H7 (cell line): ENCODE measurements around the gene ZNF697. TPM values are rescaled to one million over a fixed set of nuclear protein-coding genes. Genes with fewer than 3 reads are reported as not detected.
"Not testable (repeated sequence)": the region's sequence is repeated elsewhere in the genome, so short reads cannot be mapped to it uniquely, and the experiment has no call there.

Source experiments
- DNase-seq: peaks from one replicate; pipeline ENCODE4 v3.0.0; 2012
- H3K27me3 ChIP-seq: 2 replicates; pipeline ENCODE4 v1.6.0; 2011; ENCODE audit warnings: mild to moderate bottlenecking, low read length; ENCODE audit not compliant: control insufficient read depth, insufficient read depth
- H3K36me3 ChIP-seq: replicated peaks from 2 replicates; pipeline ENCODE4 v1.5.1; 2011; ENCODE audit warnings: low read length; ENCODE audit not compliant: control insufficient read depth, insufficient read depth
- H3K4me3 ChIP-seq: 2 replicates; pipeline ENCODE4 v1.5.1; 2011; ENCODE audit warnings: low read depth, mild to moderate bottlenecking, control low read depth, low read length, moderate library complexity; ENCODE audit not compliant: insufficient read depth
- total RNA-seq: library from RNA; depleted of rRNA; stranded (reverse); fragments of >200 nt; shearing (Covaris generic); gene quantifications from 2 replicates; pipeline ENCODE4 v1.2.3, GENCODE V29; 2014

Gene ZNF697
- total RNA-seq, 1 experiment from 2014 or later = 20.1 TPM

DNA sequence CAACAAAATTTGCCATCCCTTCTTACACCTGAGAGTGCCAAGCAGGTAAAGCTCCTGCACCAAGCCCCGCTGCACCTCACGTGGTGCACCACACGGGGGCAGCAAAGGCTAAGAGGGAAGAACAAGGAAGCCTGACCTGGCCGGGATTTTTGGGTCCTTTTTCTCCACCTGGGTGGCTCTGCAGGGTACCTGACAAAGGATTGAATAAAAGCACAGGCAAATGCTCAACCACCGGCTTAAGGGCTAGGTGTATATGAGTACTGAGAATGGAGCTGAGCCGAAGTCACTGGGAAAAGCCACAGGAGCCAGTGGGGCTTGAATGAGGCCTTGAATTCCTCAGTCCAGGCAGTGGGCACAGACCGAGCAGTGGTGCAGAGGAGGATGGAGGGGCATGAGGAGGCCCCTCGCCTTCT, 36.4 kb downstream of the ZNF697 start:
- DNase-seq = peak; percentile 80
- Histone ChIP-seq H3K27me3 (no peaks in the 10 kb centered on the region), H3K36me3 (no peaks in the 10 kb centered on the region), H3K4me3 (no peak overlapping the region)

DNA sequence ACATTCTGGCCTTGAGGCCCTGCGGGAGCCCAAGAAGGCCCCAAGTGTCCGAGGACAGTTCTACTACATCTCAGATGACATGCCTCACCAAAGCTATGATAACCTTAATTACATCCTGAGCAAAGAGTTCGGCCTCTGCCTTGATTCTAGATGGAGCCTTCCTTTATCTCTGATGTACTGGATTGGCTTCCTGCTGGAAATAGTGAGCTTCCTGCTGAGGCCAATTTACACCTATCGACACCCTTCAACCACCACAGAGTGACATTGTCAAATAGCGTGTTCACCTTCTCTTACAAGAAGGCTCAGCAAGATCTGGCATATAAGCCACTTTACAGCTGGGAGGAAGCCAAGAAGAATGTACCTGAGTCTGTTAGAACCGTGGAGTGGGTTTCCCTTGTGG, 39.2 kb downstream of the ZNF697 start:
- H3K27me3 ChIP-seq, H3K36me3 ChIP-seq, H3K4me3 ChIP-seq, DNase-seq: not testable (repeated sequence)

DNA sequence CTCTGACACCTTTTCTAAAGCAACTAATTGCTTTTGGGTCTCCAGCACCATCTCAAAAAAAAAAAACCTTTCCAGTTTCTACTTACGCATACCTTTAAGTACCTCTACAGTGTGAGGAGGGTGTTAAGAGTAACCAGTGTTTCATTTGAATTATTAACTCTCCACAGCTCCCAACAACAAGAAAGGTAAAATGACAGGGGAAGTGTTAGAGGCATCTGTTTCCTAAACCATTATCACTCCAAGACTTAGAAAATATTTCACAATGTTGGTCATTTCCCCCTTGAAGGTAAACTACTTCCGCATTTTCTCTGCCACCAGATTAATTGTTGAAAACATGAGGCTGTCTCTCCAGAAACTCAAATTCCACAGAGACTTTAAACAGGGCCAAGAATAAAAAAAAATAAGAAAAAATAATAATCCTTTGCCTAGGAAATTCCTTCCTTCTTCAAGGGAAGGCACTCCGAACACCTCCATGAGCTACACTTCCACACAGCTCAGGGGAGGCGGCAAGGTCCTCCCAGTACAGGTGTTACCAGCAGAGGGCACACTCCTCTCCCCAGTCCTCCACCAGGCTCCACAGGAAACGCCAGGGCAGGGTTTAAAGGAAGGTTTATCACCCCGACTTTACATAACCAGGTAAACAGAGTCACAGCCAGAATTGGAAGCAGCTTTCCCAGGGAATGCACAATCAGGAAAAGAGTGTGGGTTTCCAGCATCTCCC, 40.8 kb downstream of the ZNF697 start:
- H3K4me3 ChIP-seq, DNase-seq, H3K36me3 ChIP-seq, H3K27me3 ChIP-seq: not testable (repeated sequence)

DNA sequence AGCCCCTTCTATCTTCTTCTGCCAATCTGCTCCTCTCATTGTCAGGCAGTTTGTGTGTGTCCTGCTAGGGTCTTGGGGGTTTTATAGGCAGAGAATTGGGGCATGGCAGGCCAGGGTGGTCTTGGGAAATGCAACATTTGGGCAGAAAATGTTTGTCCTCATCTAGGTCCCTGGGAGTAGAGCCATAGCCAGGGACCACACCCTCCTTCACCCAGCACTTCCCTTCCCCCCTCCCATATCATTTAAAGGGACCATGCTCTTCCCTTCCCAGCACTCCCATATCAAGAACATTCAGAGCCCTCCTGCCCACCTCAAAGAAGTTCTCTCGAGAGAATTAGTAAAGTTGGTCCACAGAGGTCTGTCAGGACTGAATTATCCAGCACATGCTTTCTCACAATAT, 41.7 kb downstream of the ZNF697 start:
- no peaks in the 10 kb centered on the region for H3K36me3 ChIP-seq
- no peaks in the 10 kb centered on the region; the same call in 1 of the 2 replicates for H3K27me3 ChIP-seq
- DNase-seq = no peak
- H3K4me3 ChIP-seq = no peak overlapping the region

DNA sequence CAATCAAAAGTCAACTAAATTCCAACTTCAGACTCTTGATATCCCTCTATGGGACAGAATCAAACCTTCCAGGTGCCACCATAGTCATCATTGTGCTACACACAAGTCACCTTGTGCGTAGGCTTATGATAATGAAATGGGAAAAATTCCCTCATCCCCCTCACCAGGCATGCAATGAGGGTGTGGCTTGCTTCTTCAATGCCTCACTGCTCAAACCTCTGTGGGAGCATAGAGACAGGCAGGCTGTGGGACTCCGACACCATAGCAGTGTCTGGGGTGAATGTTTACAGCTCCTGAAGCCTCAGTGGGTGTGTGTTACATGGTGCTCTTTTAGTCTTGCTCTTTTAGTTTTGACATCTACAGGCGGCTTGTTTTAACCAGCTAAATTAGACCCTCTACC, 42.4 kb downstream of the ZNF697 start:
- no peak overlapping the region for H3K4me3 ChIP-seq
- DNase-seq = no peak
- no peaks in the 10 kb centered on the region for H3K36me3 ChIP-seq
- no peaks in the 10 kb centered on the region; the same call in 1 of the 2 replicates for H3K27me3 ChIP-seq

DNA sequence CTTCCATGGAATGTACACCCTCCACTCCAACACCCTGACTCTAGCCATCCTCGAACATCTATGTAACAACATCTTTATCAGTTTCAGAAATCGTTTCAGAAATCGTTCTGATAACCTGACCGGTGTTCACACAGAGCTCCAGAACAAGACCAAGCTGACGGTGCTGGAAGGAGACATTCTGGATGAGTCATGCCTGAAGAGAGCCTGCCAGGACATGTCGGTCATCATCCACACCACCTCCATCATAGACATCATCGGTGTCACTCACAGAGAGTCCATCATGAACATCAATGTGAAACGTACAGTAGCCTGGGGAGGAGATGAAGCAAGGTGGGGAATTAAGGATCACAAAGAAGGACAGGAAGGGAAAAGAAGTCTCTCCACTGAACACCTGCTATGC, 43.0 kb downstream of the ZNF697 start:
- DNase-seq, H3K27me3 ChIP-seq, H3K4me3 ChIP-seq, H3K36me3 ChIP-seq: not testable (repeated sequence)

DNA sequence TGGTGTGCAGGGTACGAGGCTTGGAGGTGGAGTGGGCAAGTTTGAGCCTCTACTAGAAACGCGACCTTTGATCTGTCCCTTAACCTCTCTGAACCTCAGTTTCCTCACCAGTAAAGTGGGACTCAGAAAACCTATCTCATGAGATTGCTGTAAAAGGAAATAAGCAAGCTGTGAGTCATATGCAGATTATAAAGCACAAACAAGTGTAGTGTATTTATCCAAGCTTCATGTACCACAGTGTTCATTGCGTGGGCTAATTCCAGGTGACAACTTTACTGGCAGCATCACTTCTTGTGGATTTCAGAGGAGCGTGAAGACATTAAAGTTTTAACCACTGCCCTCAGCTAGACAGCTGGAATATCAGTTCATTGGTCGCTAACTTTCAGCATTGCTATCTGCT, 44.4 kb downstream of the ZNF697 start:
- Histone ChIP-seq H3K4me3 (no peak overlapping the region), H3K27me3 (no peaks in the 10 kb centered on the region; the same call in 1 of the 2 replicates), H3K36me3 (no peaks in the 10 kb centered on the region)
- no peak for DNase-seq

DNA sequence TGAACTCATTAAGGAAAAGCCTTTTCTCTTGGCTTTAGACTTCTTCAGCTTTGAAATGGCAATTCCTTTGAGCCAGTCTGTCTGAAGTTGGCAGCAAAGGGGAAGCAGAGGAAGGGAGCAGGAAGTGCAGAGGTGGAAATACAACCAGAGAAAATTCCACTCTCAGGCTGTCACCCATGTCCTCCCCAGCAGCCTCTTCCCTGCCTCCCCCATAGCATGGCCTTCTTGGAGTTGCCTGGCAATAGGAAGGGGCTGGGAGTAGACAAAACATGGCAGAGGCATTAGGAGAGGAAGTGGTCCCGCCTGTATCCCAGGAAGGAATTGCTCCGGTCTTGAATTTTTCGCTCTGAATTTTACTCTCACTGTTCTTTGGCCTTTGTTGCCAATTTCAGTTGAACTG, 44.8 kb downstream of the ZNF697 start:
- H3K27me3 ChIP-seq, H3K36me3 ChIP-seq, H3K4me3 ChIP-seq, DNase-seq: not testable (repeated sequence)

DNA sequence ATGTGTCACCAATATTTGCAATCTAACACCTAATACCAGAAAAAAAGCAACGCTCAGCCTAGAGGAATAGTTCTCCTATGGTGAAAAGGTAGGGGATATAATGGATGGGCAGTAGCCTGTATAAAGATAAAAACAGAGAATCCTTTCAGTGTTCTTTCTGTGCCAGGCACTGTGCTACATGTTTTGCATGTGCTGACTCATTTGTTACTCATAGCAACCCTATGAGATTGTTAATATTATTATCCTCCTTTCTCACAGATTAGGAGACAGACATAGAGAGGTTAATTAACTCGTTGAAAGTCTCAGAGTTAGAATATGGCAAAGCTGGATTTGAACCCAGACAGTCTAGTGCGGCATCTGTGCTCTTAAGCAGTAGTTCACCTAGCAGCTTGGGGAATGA, 45.3 kb downstream of the ZNF697 start:
- H3K4me3 ChIP-seq, H3K27me3 ChIP-seq, H3K36me3 ChIP-seq, DNase-seq: not testable (repeated sequence)

DNA sequence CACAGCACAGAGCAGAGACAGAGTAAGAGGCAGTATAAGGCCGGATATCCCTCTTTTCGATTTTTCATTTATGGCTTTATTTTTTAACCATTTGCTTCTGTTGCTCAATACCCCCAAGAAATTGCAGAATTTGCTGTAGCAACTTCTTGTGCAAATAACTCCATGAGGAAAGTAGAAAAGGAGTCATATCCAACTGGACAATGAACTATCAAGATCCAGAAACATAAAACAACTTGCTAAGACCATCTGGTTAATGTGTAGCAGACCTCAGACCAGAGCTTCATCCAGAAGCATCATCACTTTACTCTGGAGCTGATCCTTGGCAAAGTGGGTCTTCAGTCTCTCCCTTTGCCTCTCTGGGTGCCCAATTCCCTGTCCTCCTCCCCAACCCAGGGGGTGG, 45.9 kb downstream of the ZNF697 start:
- Histone ChIP-seq H3K27me3 (no peaks in the 10 kb centered on the region; the same call in 1 of the 2 replicates), H3K4me3 (no peak overlapping the region), H3K36me3 (no peaks in the 10 kb centered on the region)
- DNase-seq = no peak

DNA sequence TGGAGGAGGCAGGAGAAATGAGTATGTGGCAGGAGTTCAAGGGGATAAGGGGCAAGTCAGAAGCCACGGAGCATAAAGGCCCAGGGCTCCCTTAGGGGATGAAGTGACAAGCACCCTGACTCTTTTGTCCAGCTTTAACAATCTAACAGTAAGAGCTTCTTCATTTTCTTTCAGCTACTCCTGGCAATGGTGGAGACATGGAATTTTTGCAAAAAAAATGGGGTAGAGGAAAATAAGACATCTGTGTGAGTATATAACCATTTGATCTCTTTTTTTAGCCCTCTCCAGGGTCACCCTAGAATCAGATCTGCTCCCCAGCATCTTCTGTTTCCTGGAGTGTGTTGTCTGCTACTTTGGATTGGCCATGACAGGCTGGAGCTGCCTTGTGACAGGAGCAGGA, 47.1 kb downstream of the ZNF697 start:
- Histone ChIP-seq H3K4me3 (no peak overlapping the region), H3K27me3 (no peaks in the 10 kb centered on the region; the same call in 1 of the 2 replicates), H3K36me3 (no peaks in the 10 kb centered on the region)
- no peak for DNase-seq

DNA sequence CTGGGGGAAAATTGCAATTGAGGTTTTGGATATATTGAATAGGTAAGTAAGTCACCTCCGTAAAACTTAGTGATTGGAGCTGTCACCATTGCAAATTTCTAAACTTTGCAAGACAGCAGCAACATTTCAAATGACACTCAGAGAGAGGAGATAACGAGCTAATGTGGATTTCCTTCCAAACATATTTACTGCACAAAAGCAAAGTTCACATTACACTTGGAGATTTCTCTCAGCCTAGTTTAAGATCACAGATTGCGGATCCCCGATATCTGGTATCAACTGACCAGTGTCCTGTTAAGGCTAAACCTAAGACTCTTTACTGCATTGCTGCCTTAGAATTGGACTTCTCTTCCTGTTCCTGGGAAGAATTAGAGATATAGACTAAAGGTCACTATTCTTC, 47.5 kb downstream of the ZNF697 start:
- Histone ChIP-seq H3K27me3 (no peaks in the 10 kb centered on the region; the same call in 1 of the 2 replicates), H3K4me3 (no peak overlapping the region), H3K36me3 (no peaks in the 10 kb centered on the region)
- no peak for DNase-seq

DNA sequence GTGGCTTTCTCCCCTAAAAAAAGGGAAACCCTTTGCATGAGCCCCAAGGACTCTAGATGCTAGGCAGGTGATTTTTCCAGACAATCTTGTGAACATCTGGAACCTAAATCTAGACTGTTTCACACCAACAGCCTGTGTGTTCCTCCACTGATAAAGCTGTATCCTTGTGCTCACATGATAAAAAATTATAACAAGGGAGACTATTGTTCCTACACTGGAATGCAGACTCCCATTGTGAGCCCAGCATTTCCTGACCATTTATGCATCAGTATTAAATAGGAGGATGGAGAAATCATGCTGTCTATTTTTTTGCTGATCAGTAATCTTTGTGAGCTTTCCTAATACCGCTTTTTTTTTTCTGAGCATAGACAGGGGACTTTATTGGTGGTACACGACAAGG, 52.5 kb downstream of the ZNF697 start:
- no peak for DNase-seq
- no peak overlapping the region for H3K4me3 ChIP-seq
- H3K36me3 ChIP-seq = no peaks in the 10 kb centered on the region
- H3K27me3 ChIP-seq = no peaks in the 10 kb centered on the region

DNA sequence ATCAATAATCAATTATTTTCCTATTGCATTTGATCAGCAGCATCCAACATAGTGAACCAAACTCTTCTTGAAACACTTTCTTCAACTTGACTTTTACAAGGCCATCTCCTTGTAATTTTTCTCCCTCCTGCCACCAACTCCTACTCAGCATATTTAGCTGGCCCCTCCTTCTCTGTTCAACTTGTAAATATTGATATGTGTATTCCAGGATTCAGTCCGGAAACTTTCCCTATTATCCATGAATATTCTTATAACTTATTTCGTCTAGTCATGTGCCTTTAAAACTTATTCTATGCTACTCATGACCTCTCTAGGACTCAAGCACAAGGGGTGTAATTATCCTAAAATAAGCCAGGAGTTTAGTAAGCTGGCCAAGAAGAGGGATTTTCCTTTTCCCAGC, 52.9 kb downstream of the ZNF697 start:
- no peak overlapping the region for H3K4me3 ChIP-seq
- no peaks in the 10 kb centered on the region for H3K27me3 ChIP-seq
- H3K36me3 ChIP-seq = no peaks in the 10 kb centered on the region
- no peak for DNase-seq

DNA sequence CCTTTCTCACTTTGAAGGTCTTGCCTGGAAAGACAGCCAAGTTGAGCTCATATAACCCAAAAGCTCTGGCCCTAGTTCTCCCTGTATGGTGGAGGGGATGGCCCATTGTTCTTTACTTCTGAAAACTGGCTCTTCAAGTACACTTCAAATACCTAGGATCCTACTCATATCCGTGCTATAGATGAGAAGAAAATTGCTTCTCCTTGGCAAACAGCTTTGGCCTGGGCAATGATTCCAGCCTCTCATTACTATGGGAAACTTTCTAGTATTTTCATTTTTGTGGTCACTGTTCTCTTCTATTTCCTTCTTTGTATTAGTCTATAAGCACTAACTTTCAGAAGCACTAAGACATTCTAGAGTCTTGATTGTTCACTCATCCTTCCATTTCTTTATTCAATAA, 53.7 kb downstream of the ZNF697 start:
- DNase-seq = no peak
- Histone ChIP-seq H3K4me3 (no peak overlapping the region), H3K36me3 (no peaks in the 10 kb centered on the region), H3K27me3 (no peaks in the 10 kb centered on the region)

DNA sequence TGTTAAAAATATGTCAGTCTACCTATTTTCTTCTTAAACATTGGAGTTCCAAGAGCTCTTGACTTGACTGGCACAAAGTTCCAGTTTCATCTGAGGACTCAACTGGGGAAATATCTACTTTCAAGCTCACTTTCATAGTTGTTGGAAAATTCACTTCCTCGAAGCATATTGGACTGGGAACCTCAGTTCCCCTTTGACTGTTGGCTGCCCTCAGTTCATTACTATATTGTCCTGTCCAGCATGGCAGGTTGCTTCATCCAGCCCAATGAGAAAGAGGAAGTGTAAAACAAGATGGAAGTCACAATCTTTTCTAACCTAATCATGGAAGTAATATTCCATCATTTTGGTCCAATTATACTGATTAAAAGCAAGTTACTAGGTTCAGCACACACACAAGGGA, 54.3 kb downstream of the ZNF697 start:
- DNase-seq = no peak
- Histone ChIP-seq H3K27me3 (no peaks in the 10 kb centered on the region), H3K4me3 (no peak overlapping the region), H3K36me3 (no peaks in the 10 kb centered on the region)
